Measurements from ENCODE around the gene CDK8.

GRCh38 chr13:26221399-26221720, 32.6 kb upstream of the CDK8 start:
- TF ChIP-seq REST (IDR thresholded peaks at IDR 0.05; ENCODE audit: insufficient read depth in 1 of 2, low read depth in 2 of 2, low read length in 2 of 2): no peak
- TF ChIP-seq POLR2AphosphoS5 (IDR thresholded peaks at IDR 0.05; ENCODE audit: low read depth, low read length): no peak
- TF ChIP-seq SIN3A (IDR thresholded peaks at IDR 0.05; ENCODE audit: borderline replicate concordance, insufficient read depth, low read length): no peak
- no peak for TF ChIP-seq TAF1 (IDR thresholded peaks at IDR 0.05; ENCODE audit: borderline replicate concordance, insufficient read depth, low read length)
